HL-60 (cell line): ENCODE data around the gene CACNA1H.
"Not testable (repeated sequence)": the region's sequence is repeated elsewhere in the genome, so short reads cannot be mapped to it uniquely, and the experiment has no call there.

ENCODE experiments used
- DNase-seq, 2 experiments: peaks; one replicate each; pipeline ENCODE4 v3.0.0-alpha.2; 2010 to 2020; ENCODE audit warnings: low read depth in 1 of 2, low spot score in 1 of 2
- H3K27ac ChIP-seq: fragments of 250-450 bp; sonication (Bioruptor Pico); replicated peaks from 2 replicates; pipeline ENCODE4 v1.5.1; 2020; ENCODE audit warnings: mild to moderate bottlenecking, moderate library complexity
- H3K27me3 ChIP-seq: fragments of 250-450 bp; sonication (Bioruptor Pico); 2 replicates; pipeline ENCODE4 v1.5.1; 2021; ENCODE audit warnings: mild to moderate bottlenecking, moderate library complexity; ENCODE audit not compliant: insufficient read depth, poor library complexity, severe bottlenecking
- H3K4me3 ChIP-seq: replicated peaks from 2 replicates; pipeline ENCODE4 v1.5.1; 2011; ENCODE audit warnings: mild to moderate bottlenecking, control low read depth, low read length; ENCODE audit not compliant: insufficient read depth
- CTCF ChIP-seq: IDR thresholded peaks from one replicate; pipeline ENCODE4 v1.5.1; 2011; ENCODE audit warnings: low read length, control low read depth, inconsistent platforms; ENCODE audit not compliant: insufficient read depth
- GABPA ChIP-seq: IDR thresholded peaks from 2 replicates; pipeline ENCODE4 v1.6.1; 2012; ENCODE audit warnings: low read depth
- POLR2AphosphoS5 ChIP-seq: IDR thresholded peaks from 2 replicates; pipeline ENCODE4 v1.6.1; 2012; ENCODE audit warnings: low read depth
- SPI1 ChIP-seq: IDR thresholded peaks from 2 replicates; pipeline ENCODE4 v1.6.1; 2012; ENCODE audit warnings: low read depth, mild to moderate bottlenecking, borderline replicate concordance
- TF ChIP-seq, protein P1 (sequence below): IDR thresholded peaks from 2 replicates; pipeline ENCODE4 v1.6.1; 2012; ENCODE audit warnings: low read depth; ENCODE audit not compliant: insufficient replicate concordance

Gene CACNA1H

GRCh38 chr16:1265090-1265630 is 112.3 kb downstream of the CACNA1H start:
- Histone ChIP-seq H3K4me3 (no peak overlapping the region), H3K27me3 (peaks cover 22% of the 10 kb centered on the region), H3K27ac (no peak overlapping the region)
- TF ChIP-seq SPI1 (no peak), GABPA (no peak), CTCF (no peak), POLR2AphosphoS5 (no peak)
- TF ChIP-seq, protein P1, sequence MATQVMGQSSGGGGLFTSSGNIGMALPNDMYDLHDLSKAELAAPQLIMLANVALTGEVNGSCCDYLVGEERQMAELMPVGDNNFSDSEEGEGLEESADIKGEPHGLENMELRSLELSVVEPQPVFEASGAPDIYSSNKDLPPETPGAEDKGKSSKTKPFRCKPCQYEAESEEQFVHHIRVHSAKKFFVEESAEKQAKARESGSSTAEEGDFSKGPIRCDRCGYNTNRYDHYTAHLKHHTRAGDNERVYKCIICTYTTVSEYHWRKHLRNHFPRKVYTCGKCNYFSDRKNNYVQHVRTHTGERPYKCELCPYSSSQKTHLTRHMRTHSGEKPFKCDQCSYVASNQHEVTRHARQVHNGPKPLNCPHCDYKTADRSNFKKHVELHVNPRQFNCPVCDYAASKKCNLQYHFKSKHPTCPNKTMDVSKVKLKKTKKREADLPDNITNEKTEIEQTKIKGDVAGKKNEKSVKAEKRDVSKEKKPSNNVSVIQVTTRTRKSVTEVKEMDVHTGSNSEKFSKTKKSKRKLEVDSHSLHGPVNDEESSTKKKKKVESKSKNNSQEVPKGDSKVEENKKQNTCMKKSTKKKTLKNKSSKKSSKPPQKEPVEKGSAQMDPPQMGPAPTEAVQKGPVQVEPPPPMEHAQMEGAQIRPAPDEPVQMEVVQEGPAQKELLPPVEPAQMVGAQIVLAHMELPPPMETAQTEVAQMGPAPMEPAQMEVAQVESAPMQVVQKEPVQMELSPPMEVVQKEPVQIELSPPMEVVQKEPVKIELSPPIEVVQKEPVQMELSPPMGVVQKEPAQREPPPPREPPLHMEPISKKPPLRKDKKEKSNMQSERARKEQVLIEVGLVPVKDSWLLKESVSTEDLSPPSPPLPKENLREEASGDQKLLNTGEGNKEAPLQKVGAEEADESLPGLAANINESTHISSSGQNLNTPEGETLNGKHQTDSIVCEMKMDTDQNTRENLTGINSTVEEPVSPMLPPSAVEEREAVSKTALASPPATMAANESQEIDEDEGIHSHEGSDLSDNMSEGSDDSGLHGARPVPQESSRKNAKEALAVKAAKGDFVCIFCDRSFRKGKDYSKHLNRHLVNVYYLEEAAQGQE = no peak
- DNase-seq = no peak

DNA sequence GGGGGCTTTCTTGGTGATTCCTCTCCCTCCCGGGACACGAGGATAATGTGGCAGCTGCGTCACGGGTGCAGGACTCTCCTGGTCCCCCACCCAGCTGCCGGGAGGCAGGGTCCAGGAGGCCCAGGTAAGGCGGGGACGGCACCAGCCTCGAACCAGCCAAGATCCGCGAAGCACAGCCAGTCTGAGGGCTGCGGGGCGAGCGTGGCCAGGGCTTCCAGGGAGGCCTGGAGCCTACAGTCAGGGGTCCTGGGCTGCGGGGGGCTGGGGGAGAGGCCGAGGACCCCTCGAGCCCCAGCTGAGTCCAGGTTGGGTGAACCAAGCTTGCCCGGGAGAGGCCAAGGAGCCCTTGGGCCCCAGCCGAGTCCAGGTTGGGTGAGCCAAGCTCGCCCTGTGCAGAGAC is 112.9 kb downstream of the CACNA1H start:
- Histone ChIP-seq H3K27me3 (peaks cover 17% of the 10 kb centered on the region), H3K4me3 (no peak overlapping the region), H3K27ac (no peak overlapping the region)
- no peak for DNase-seq
- TF ChIP-seq CTCF = no peak
- no peak for TF ChIP-seq GABPA
- TF ChIP-seq SPI1 = no peak
- TF ChIP-seq, protein P1 = no peak
- no peak for TF ChIP-seq POLR2AphosphoS5

- not testable (repeated sequence) for DNase-seq, H3K27ac ChIP-seq, H3K27me3 ChIP-seq, H3K4me3 ChIP-seq
Measured at GRCh38 chr16:1269418-1269817, 116.5 kb downstream of the CACNA1H start.

GRCh38 chr16:1271380-1271723 is 118.4 kb downstream of the CACNA1H start:
- Histone ChIP-seq H3K27ac (no peak overlapping the region), H3K27me3 (no peaks in the 10 kb centered on the region), H3K4me3 (no peak overlapping the region)
- DNase-seq = no peak
- TF ChIP-seq POLR2AphosphoS5 (no peak), GABPA (no peak), CTCF (no peak), SPI1 (no peak)
- TF ChIP-seq, protein P1 = no peak
